GM19193 (cell line): Measurements from ENCODE around the gene ZC3H6.
A peak's percentile ranks its signal among the peaks of the same experiment; 100 is the strongest.

Experiments
- POLR2A ChIP-seq: IDR thresholded peaks from 4 replicates; pipeline ENCODE4 v1.6.1; 2011; ENCODE audit not compliant: insufficient read depth, insufficient read length; ENCODE audit errors: extremely low read depth

ZC3H6 gene

GRCh38 chr2:112259509-112260294 is 15.7 kb upstream of the ZC3H6 start:
- no peak for TF ChIP-seq POLR2A

- TF ChIP-seq POLR2A, result no peak
Measured at GRCh38 chr2:112260295-112260625, 15.1 kb upstream of the ZC3H6 start.

GRCh38 chr2:112262876-112263275 is 12.5 kb upstream of the ZC3H6 start:
- no peak for TF ChIP-seq POLR2A

- no peak for TF ChIP-seq POLR2A
Measured at GRCh38 chr2:112268547-112268946, 6.8 kb upstream of the ZC3H6 start.

GRCh38 chr2:112272669-112273068 is 2.7 kb upstream of the ZC3H6 start:
- no peak for TF ChIP-seq POLR2A

- no peak for TF ChIP-seq POLR2A
Measured at GRCh38 chr2:112273349-112273748, 2.0 kb upstream of the ZC3H6 start.

GRCh38 chr2:112275887-112276773 is 733 bp downstream of the ZC3H6 start:
- TF ChIP-seq POLR2A, result peak; percentile 74

GRCh38 chr2:112276954-112277353 is 1.6 kb downstream of the ZC3H6 start:
- no peak for TF ChIP-seq POLR2A

- TF ChIP-seq POLR2A, result no peak
Measured at GRCh38 chr2:112277596-112278220, 2.3 kb downstream of the ZC3H6 start.

- TF ChIP-seq POLR2A, result no peak
Measured at GRCh38 chr2:112290088-112290487, 14.7 kb downstream of the ZC3H6 start.

- no peak for TF ChIP-seq POLR2A
Measured at GRCh38 chr2:112290648-112291047, 15.3 kb downstream of the ZC3H6 start.

- TF ChIP-seq POLR2A, result no peak
Measured at GRCh38 chr2:112293636-112294401, 18.4 kb downstream of the ZC3H6 start.

GRCh38 chr2:112295407-112296078 is 20.1 kb downstream of the ZC3H6 start:
- no peak for TF ChIP-seq POLR2A

GRCh38 chr2:112296407-112296806 is 21.0 kb downstream of the ZC3H6 start:
- TF ChIP-seq POLR2A, result no peak
